Thoracic aorta (tissue), 2 donors: Measurements from ENCODE around the gene NAV2. TPM values are rescaled to one million over a fixed set of nuclear protein-coding genes. Genes with fewer than 3 reads are reported as not detected.

ENCODE experiments used
- ATAC-seq: fragments of 150-250 bp; one replicate; pipeline ENCODE4 v1.8.0; 2017; ENCODE audit warnings: low read depth; ENCODE audit not compliant: insufficient number of reproducible peaks, low FRiP score
- DNase-seq: peaks from one replicate; pipeline ENCODE4 v3.0.0-alpha.2; 2020; ENCODE audit warnings: low spot score
- H3K27ac ChIP-seq, 2 donors: fragments of 200-600 bp; sonication (generic); 1 replicate in 1 of 2; 2 replicates in 1 of 2; pipeline ENCODE4 v1.5.1; 2016; ENCODE audit warnings: mild to moderate bottlenecking in 2 of 2, moderate library complexity in 2 of 2
- H3K27me3 ChIP-seq: fragments of 200-600 bp; sonication (generic); replicated peaks from 2 replicates; pipeline ENCODE4 v1.6.0; 2016; ENCODE audit warnings: mild to moderate bottlenecking; ENCODE audit not compliant: insufficient read depth
- H3K36me3 ChIP-seq: fragments of 200-600 bp; sonication (generic); one replicate; pipeline ENCODE4 v1.5.1; 2016
- H3K4me1 ChIP-seq, 2 donors: fragments of 200-600 bp; sonication (generic); 1 replicate in 1 of 2; 2 replicates in 1 of 2; pipeline versions ENCODE4 v1.5.1 to v1.6.0; 2016; ENCODE audit warnings: low read depth in 2 of 2, mild to moderate bottlenecking in 1 of 2; ENCODE audit not compliant: control insufficient read depth in 1 of 2
- H3K4me3 ChIP-seq: fragments of 200-600 bp; sonication (generic); 2 replicates; pipeline ENCODE4 v1.5.1; 2016; ENCODE audit warnings: mild to moderate bottlenecking
- H3K9me3 ChIP-seq: fragments of 200-600 bp; sonication (generic); 2 replicates; pipeline ENCODE4 v1.5.1; 2016
- total RNA-seq, 2 donors: library from RNA; depleted of rRNA; stranded (reverse); fragments of >200 nt; gene quantifications; one replicate each; pipeline versions ENCODE4 v1.1.0 to v1.2.3, GENCODE V29; 2016
- TF ChIP-seq, protein P1 (sequence below): fragments of 200-600 bp; sonication (generic); IDR thresholded peaks from one replicate; pipeline ENCODE4 v1.5.1; 2019; ENCODE audit warnings: antibody characterized with exemption

The NAV2 gene
- total RNA-seq, 2 donors from 2014 or later, result 125 to 230 TPM

DNA sequence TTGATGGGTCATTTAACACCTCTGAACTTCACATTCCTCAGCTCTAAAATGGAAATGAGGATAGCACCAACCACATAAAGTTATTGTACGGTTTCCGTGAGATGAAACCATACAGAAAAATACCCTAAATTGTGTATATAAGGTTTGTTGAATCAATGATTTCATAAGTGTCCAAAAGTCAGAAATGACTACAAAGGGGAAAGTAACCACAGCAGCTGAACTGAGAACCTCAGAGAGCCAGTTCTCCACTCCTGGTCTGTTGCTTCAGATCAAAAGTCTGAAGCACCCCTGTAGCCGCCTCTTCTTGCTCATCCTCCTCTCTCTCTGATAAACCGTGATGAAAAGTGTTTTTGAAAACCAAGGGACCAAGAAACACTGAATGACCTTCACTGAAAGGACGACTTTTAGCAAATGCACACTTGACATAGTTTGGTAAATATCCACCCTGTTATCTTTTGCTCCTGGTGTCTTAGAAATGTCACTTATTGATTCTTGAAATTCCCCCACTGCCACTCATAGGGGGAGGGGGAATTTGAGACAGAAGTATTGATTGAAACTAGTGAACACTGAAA lies 194.5 kb downstream of the NAV2 start:
- no peak overlapping the region for H3K4me3 ChIP-seq
- H3K4me1 ChIP-seq, result peaks cover 7 to 83% of the 10 kb centered on the region in 2 donors
- no peaks in the 10 kb centered on the region for H3K27me3 ChIP-seq
- no peaks in the 10 kb centered on the region for H3K9me3 ChIP-seq
- TF ChIP-seq, protein P1, sequence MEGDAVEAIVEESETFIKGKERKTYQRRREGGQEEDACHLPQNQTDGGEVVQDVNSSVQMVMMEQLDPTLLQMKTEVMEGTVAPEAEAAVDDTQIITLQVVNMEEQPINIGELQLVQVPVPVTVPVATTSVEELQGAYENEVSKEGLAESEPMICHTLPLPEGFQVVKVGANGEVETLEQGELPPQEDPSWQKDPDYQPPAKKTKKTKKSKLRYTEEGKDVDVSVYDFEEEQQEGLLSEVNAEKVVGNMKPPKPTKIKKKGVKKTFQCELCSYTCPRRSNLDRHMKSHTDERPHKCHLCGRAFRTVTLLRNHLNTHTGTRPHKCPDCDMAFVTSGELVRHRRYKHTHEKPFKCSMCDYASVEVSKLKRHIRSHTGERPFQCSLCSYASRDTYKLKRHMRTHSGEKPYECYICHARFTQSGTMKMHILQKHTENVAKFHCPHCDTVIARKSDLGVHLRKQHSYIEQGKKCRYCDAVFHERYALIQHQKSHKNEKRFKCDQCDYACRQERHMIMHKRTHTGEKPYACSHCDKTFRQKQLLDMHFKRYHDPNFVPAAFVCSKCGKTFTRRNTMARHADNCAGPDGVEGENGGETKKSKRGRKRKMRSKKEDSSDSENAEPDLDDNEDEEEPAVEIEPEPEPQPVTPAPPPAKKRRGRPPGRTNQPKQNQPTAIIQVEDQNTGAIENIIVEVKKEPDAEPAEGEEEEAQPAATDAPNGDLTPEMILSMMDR, result no peak
- peaks cover 7% of the 10 kb centered on the region for H3K36me3 ChIP-seq
- DNase-seq, result no peak
- no peak for ATAC-seq
- no peak overlapping the region for H3K27ac ChIP-seq

- no peak for DNase-seq
- Histone ChIP-seq H3K36me3 (peaks cover 7% of the 10 kb centered on the region), H3K9me3 (no peaks in the 10 kb centered on the region), H3K27ac (peak overlapping the region in 1 of 2 donors; percentile 38), H3K4me1 (peaks cover 14 to 83% of the 10 kb centered on the region in 2 donors), H3K27me3 (no peaks in the 10 kb centered on the region), H3K4me3 (no peak overlapping the region)
- TF ChIP-seq, protein P1, result no peak
- no peak for ATAC-seq
Observed at GRCh38 chr11:19907839-19908238, 195.2 kb downstream of the NAV2 start.

GRCh38 chr11:19910931-19911330 lies 198.3 kb downstream of the NAV2 start:
- Histone ChIP-seq H3K4me1 (peaks cover 20 to 76% of the 10 kb centered on the region in 2 donors), H3K4me3 (no peak overlapping the region), H3K27me3 (no peaks in the 10 kb centered on the region), H3K9me3 (no peaks in the 10 kb centered on the region), H3K27ac (no peak overlapping the region), H3K36me3 (peaks cover 5% of the 10 kb centered on the region)
- TF ChIP-seq, protein P1, result no peak
- ATAC-seq (no peak), DNase-seq (no peak)

- ATAC-seq, result no peak
- no peak overlapping the region for H3K4me3 ChIP-seq
- no peak for DNase-seq
- H3K27me3 ChIP-seq, result no peaks in the 10 kb centered on the region
- H3K36me3 ChIP-seq, result peaks cover 3% of the 10 kb centered on the region
- no peak overlapping the region for H3K27ac ChIP-seq
- TF ChIP-seq, protein P1, result no peak
- H3K9me3 ChIP-seq, result no peaks in the 10 kb centered on the region
- peaks cover 23 to 74% of the 10 kb centered on the region in 2 donors for H3K4me1 ChIP-seq
Observed at GRCh38 chr11:19912115-19912957, 199.7 kb downstream of the NAV2 start.
